ENCODE results near the gene TMEM270.
"Not testable (repeated sequence)": the region's sequence is repeated elsewhere in the genome, so short reads cannot be mapped to it uniquely, and the experiment has no call there.

TMEM270 gene

GRCh38 chr7:73831584-73831833, 29.4 kb upstream of the TMEM270 start:
- H3K36me3 ChIP-seq: no peaks in the 10 kb centered on the region
- H3K9me3 ChIP-seq: no peaks in the 10 kb centered on the region
- no peak for DNase-seq
- H3K4me3 ChIP-seq (ENCODE audit: low read depth, low read length): no peak overlapping the region
- no peak for TF ChIP-seq CTCF (IDR thresholded peaks at IDR 0.05; ENCODE audit: low read depth, low read length)
- peaks cover 30% of the 10 kb centered on the region for H3K4me1 ChIP-seq
- H3K27me3 ChIP-seq: no peaks in the 10 kb centered on the region

- Histone ChIP-seq H3K4me1 (peaks cover 30% of the 10 kb centered on the region), H3K27me3 (no peaks in the 10 kb centered on the region), H3K4me3 (ENCODE audit: low read depth, low read length) (no peak overlapping the region), H3K9me3 (no peaks in the 10 kb centered on the region), H3K36me3 (no peaks in the 10 kb centered on the region)
- no peak for DNase-seq
- TF ChIP-seq CTCF (IDR thresholded peaks at IDR 0.05; ENCODE audit: low read depth, low read length): no peak
Observed at GRCh38 chr7:73831834-73832651, 28.9 kb upstream of the TMEM270 start.

GRCh38 chr7:73832806-73833205, 28.2 kb upstream of the TMEM270 start:
- no peak for TF ChIP-seq CTCF (IDR thresholded peaks at IDR 0.05; ENCODE audit: low read depth, low read length)
- no peak for DNase-seq
- Histone ChIP-seq H3K9me3 (no peaks in the 10 kb centered on the region), H3K4me1 (peaks cover 24% of the 10 kb centered on the region), H3K36me3 (no peaks in the 10 kb centered on the region), H3K27me3 (no peaks in the 10 kb centered on the region), H3K4me3 (ENCODE audit: low read depth, low read length) (no peak overlapping the region)

- no peaks in the 10 kb centered on the region for H3K9me3 ChIP-seq
- no peak for DNase-seq
- no peak overlapping the region for H3K4me3 ChIP-seq (ENCODE audit: low read depth, low read length)
- no peak for TF ChIP-seq CTCF (IDR thresholded peaks at IDR 0.05; ENCODE audit: low read depth, low read length)
- no peaks in the 10 kb centered on the region for H3K27me3 ChIP-seq
- no peaks in the 10 kb centered on the region for H3K36me3 ChIP-seq
- H3K4me1 ChIP-seq: peaks cover 24% of the 10 kb centered on the region
Observed at GRCh38 chr7:73833251-73833919, 27.6 kb upstream of the TMEM270 start.

GRCh38 chr7:73834626-73835191, 26.2 kb upstream of the TMEM270 start:
- no peak overlapping the region for H3K4me3 ChIP-seq (ENCODE audit: low read depth, low read length)
- no peak for TF ChIP-seq CTCF (IDR thresholded peaks at IDR 0.05; ENCODE audit: low read depth, low read length)
- H3K27me3 ChIP-seq: no peaks in the 10 kb centered on the region
- no peak for DNase-seq
- H3K36me3 ChIP-seq: no peaks in the 10 kb centered on the region
- peaks cover 18% of the 10 kb centered on the region for H3K4me1 ChIP-seq
- no peaks in the 10 kb centered on the region for H3K9me3 ChIP-seq

GRCh38 chr7:73837167-73837566, 23.8 kb upstream of the TMEM270 start:
- not testable (repeated sequence) for H3K4me3 ChIP-seq (ENCODE audit: low read depth, low read length); DNase-seq; H3K4me1 ChIP-seq; H3K27me3 ChIP-seq; H3K9me3 ChIP-seq; H3K36me3 ChIP-seq
